HepG2 (cell line): Measurements from ENCODE around the gene LMAN2L. TPM values are rescaled to one million over a fixed set of nuclear protein-coding genes. Genes with fewer than 3 reads are reported as not detected.

Experiments used
- FOXA3 ChIP-seq: IDR thresholded peaks from 2 replicates; pipeline ENCODE4 v1.6.1; 2016; ENCODE audit warnings: missing genetic modification reagents, missing compliant biosample characterization
- FOXJ3 ChIP-seq: sonication (generic); formaldehyde crosslinking; IDR thresholded peaks from 2 replicates; pipeline ENCODE4 v1.4.0; 2020; ENCODE audit warnings: missing genetic modification reagents, mild to moderate bottlenecking, borderline replicate concordance
- HDAC2 ChIP-seq: sonication (generic); formaldehyde crosslinking; IDR thresholded peaks from 2 replicates; pipeline ENCODE4 v1.4.0; 2020; ENCODE audit warnings: missing genetic modification reagents
- IRF2 ChIP-seq: IDR thresholded peaks from 2 replicates; pipeline ENCODE4 v1.6.1; 2018; ENCODE audit warnings: missing genetic modification reagents, missing compliant biosample characterization
- MED1 ChIP-seq: sonication (generic); formaldehyde crosslinking; IDR thresholded peaks from 2 replicates; pipeline ENCODE4 v1.4.0; 2020; ENCODE audit warnings: missing genetic modification reagents
- NCOA2 ChIP-seq: sonication (generic); formaldehyde crosslinking; IDR thresholded peaks from 2 replicates; pipeline ENCODE4 v1.8.0; 2022; ENCODE audit warnings: inconsistent platforms
- NFE2 ChIP-seq: sonication (generic); formaldehyde crosslinking; IDR thresholded peaks from 2 replicates; pipeline ENCODE4 v1.4.0; 2020; ENCODE audit warnings: missing genetic modification reagents
- POLR2A ChIP-seq, 2 experiments: IDR thresholded peaks; 2 replicates each; pipeline ENCODE4 v1.6.1; 2011; ENCODE audit warnings: low read depth in 2 of 2, low read length in 2 of 2, mild to moderate bottlenecking in 1 of 2, moderate library complexity in 1 of 2; ENCODE audit not compliant: insufficient read depth in 1 of 2
- REL ChIP-seq: sonication (generic); formaldehyde crosslinking; conservative IDR thresholded peaks from 2 replicates; pipeline ENCODE4 v1.8.0; 2022; ENCODE audit warnings: mild to moderate bottlenecking, missing genetic modification reagents, moderate library complexity
- TEAD3 ChIP-seq: optimal IDR thresholded peaks from 2 replicates; pipeline ENCODE3; 2016; ENCODE audit warnings: borderline replicate concordance
- TFDP2 ChIP-seq: sonication (generic); formaldehyde crosslinking; IDR thresholded peaks from 2 replicates; pipeline ENCODE4 v1.4.0; 2020; ENCODE audit warnings: missing genetic modification reagents
- ZEB1 ChIP-seq: IDR thresholded peaks from 2 replicates; pipeline ENCODE4 v1.6.1; 2012; ENCODE audit warnings: mild to moderate bottlenecking, low read depth, inconsistent platforms; ENCODE audit not compliant: insufficient replicate concordance
- ZKSCAN1 ChIP-seq: fragments of 150-350 bp; IDR thresholded peaks from 2 replicates; pipeline ENCODE4 v1.6.1; 2014; ENCODE audit warnings: low read length
- ZNF333 ChIP-seq: sonication (generic); formaldehyde crosslinking; IDR thresholded peaks from 2 replicates; pipeline ENCODE4 v1.4.0; 2020; ENCODE audit warnings: mild to moderate bottlenecking, missing genetic modification reagents, borderline replicate concordance
- ZNF605 ChIP-seq: sonication (generic); formaldehyde crosslinking; IDR thresholded peaks from 2 replicates; pipeline ENCODE4 v1.8.0; 2022; ENCODE audit warnings: mild to moderate bottlenecking, missing genetic modification reagents
- polyA plus RNA-seq, 8 experiments: library from polyadenylated mRNA; depleted of rRNA in 3 of 8; stranded (reverse) in 7 of 8; unstranded in 1 of 8; fragments of >200 nt; fragmentation: Illumina TruSeq in 4 of 8; extraction: Trizol in 4 of 8; gene quantifications; 2 replicates each; pipeline versions ENCODE4 v1.2.1 to v1.2.3, GENCODE V29; 2011 to 2016; ENCODE audit warnings: low read depth in 4 of 8, missing spikeins in 1 of 8, mixed read lengths in 1 of 8; ENCODE audit not compliant: insufficient read depth in 1 of 8
- total RNA-seq, 5 experiments: library from RNA; depleted of rRNA; stranded (reverse); fragments of >200 nt; fragmentation: Illumina TruSeq; extraction: Trizol; gene quantifications; 2 replicates each; pipeline ENCODE4 v1.2.3, GENCODE V29; 2016; ENCODE audit warnings: low read depth in 1 of 5
- TF ChIP-seq, protein P1 (sequence below): sonication (generic); formaldehyde crosslinking; IDR thresholded peaks from 2 replicates; pipeline ENCODE4 v1.5.1; 2020; ENCODE audit warnings: mild to moderate bottlenecking, missing genetic modification reagents, moderate library complexity
- TF ChIP-seq, protein P2 (sequence below): sonication (generic); formaldehyde crosslinking; IDR thresholded peaks from 2 replicates; pipeline ENCODE4 v1.5.1; 2020; ENCODE audit warnings: missing genetic modification reagents, mild to moderate bottlenecking, borderline replicate concordance
- TF ChIP-seq, protein P3 (sequence below): IDR thresholded peaks from 2 replicates; pipeline ENCODE4 v1.6.1; 2016; ENCODE audit warnings: low read depth, borderline replicate concordance
- TF ChIP-seq, protein P4 (sequence below), 2 experiments: sonication (generic) in 1 of 2; formaldehyde crosslinking in 1 of 2; IDR thresholded peaks; 2 replicates each; pipeline versions ENCODE4 v1.5.1 to v1.6.1; 2011 to 2020; ENCODE audit warnings: borderline replicate concordance in 1 of 2, low read depth in 1 of 2, low read length in 1 of 2, mild to moderate bottlenecking in 1 of 2, missing genetic modification reagents in 1 of 2, moderate library complexity in 1 of 2

The LMAN2L gene
- total and polyA plus RNA-seq, 2 of the 13 experiments (the other 11 are each of a cell fraction or from before 2014, with no cell fraction given): 39.1 to 57.9 TPM

GRCh38 chr2:96683972-96684820 lies 55.7 kb downstream of the LMAN2L start (continued):
- TF ChIP-seq, protein P1, sequence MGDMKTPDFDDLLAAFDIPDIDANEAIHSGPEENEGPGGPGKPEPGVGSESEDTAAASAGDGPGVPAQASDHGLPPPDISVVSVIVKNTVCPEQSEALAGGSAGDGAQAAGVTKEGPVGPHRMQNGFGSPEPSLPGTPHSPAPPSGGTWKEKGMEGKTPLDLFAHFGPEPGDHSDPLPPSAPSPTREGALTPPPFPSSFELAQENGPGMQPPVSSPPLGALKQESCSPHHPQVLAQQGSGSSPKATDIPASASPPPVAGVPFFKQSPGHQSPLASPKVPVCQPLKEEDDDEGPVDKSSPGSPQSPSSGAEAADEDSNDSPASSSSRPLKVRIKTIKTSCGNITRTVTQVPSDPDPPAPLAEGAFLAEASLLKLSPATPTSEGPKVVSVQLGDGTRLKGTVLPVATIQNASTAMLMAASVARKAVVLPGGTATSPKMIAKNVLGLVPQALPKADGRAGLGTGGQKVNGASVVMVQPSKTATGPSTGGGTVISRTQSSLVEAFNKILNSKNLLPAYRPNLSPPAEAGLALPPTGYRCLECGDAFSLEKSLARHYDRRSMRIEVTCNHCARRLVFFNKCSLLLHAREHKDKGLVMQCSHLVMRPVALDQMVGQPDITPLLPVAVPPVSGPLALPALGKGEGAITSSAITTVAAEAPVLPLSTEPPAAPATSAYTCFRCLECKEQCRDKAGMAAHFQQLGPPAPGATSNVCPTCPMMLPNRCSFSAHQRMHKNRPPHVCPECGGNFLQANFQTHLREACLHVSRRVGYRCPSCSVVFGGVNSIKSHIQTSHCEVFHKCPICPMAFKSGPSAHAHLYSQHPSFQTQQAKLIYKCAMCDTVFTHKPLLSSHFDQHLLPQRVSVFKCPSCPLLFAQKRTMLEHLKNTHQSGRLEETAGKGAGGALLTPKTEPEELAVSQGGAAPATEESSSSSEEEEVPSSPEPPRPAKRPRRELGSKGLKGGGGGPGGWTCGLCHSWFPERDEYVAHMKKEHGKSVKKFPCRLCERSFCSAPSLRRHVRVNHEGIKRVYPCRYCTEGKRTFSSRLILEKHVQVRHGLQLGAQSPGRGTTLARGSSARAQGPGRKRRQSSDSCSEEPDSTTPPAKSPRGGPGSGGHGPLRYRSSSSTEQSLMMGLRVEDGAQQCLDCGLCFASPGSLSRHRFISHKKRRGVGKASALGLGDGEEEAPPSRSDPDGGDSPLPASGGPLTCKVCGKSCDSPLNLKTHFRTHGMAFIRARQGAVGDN (CRISPR knock-in tag): peak; percentile 78
- TF ChIP-seq HDAC2 (CRISPR knock-in tag) (peak; percentile 78), NCOA2 (CRISPR knock-in tag) (peak; percentile 64), FOXA3 (CRISPR knock-in tag) (peak; percentile 51; the same call in 1 of the 2 replicates), MED1 (CRISPR knock-in tag) (peak; percentile 36), TFDP2 (CRISPR knock-in tag) (peak; percentile 45; the same call in 1 of the 2 replicates), REL (CRISPR knock-in tag) (no peak), FOXJ3 (CRISPR knock-in tag) (no peak), POLR2A (IDR thresholded peaks at IDR 0.05; ENCODE audit: insufficient read depth in 1 of 2, low read depth in 2 of 2, low read length in 2 of 2) (peak in 1 of 2 experiments; percentile 21; a peak in 1 of 4 replicates), ZKSCAN1 (peak; percentile 25; the same call in 1 of the 2 replicates), NFE2 (no peak), ZNF605 (peak; percentile 30; the same call in 1 of the 2 replicates), TEAD3 (CRISPR knock-in tag) (peak; percentile 90), ZEB1 (no peak), IRF2 (peak; percentile 53; the same call in 1 of the 2 replicates), ZNF333 (CRISPR knock-in tag) (no peak)
- TF ChIP-seq, protein P2, sequence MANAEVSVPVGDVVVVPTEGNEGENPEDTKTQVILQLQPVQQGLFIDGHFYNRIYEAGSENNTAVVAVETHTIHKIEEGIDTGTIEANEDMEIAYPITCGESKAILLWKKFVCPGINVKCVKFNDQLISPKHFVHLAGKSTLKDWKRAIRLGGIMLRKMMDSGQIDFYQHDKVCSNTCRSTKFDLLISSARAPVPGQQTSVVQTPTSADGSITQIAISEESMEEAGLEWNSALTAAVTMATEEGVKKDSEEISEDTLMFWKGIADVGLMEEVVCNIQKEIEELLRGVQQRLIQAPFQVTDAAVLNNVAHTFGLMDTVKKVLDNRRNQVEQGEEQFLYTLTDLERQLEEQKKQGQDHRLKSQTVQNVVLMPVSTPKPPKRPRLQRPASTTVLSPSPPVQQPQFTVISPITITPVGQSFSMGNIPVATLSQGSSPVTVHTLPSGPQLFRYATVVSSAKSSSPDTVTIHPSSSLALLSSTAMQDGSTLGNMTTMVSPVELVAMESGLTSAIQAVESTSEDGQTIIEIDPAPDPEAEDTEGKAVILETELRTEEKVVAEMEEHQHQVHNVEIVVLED (CRISPR knock-in tag): 0 out of 2 replicates have a peak, but pooled peaks have one; percentile 9
- TF ChIP-seq, protein P3, sequence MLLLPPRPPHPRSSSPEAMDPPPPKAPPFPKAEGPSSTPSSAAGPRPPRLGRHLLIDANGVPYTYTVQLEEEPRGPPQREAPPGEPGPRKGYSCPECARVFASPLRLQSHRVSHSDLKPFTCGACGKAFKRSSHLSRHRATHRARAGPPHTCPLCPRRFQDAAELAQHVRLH (CRISPR knock-in tag): 0 out of 2 replicates have a peak, but pooled peaks have one; percentile 31
- TF ChIP-seq, protein P4, sequence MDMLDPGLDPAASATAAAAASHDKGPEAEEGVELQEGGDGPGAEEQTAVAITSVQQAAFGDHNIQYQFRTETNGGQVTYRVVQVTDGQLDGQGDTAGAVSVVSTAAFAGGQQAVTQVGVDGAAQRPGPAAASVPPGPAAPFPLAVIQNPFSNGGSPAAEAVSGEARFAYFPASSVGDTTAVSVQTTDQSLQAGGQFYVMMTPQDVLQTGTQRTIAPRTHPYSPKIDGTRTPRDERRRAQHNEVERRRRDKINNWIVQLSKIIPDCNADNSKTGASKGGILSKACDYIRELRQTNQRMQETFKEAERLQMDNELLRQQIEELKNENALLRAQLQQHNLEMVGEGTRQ (IDR thresholded peaks at IDR 0.05; ENCODE audit: low read depth, low read length): peak; percentile 75
- TF ChIP-seq, protein P4 (CRISPR knock-in tag; IDR thresholded peaks at IDR 0.05; ENCODE audit: borderline replicate concordance): peak; percentile 84; the same call in 1 of the 2 replicates
